Measurements from ENCODE around the gene ZGPAT. TPM values are rescaled to one million over a fixed set of nuclear protein-coding genes. Genes with fewer than 3 reads are reported as not detected.
"Not testable (repeated sequence)": the region's sequence is repeated elsewhere in the genome, so short reads cannot be mapped to it uniquely, and the experiment has no call there.

ZGPAT gene
- total RNA-seq, 1 donor from 2014 or later: 28.0 TPM

GRCh38 chr20:63772781-63773518 lies 65.1 kb downstream of the ZGPAT start:
- H3K4me3 Mint-ChIP-seq (ENCODE audit: unreplicated experiment): no peak overlapping the region
- no peaks in the 10 kb centered on the region for H3K9me3 Mint-ChIP-seq (ENCODE audit: unreplicated experiment)
- peaks cover 12% of the 10 kb centered on the region for H3K36me3 Mint-ChIP-seq (ENCODE audit: unreplicated experiment)
- no peak for DNase-seq (ENCODE audit: extremely low spot score, unreplicated experiment)
- TF ChIP-seq CTCF (IDR thresholded peaks at IDR 0.05): no peak
- H3K27me3 Mint-ChIP-seq (ENCODE audit: unreplicated experiment): no peaks in the 10 kb centered on the region
- H3K27ac Mint-ChIP-seq (ENCODE audit: unreplicated experiment): peak overlapping the region; percentile 66
- peaks cover 21% of the 10 kb centered on the region for H3K4me1 Mint-ChIP-seq (ENCODE audit: unreplicated experiment)

GRCh38 chr20:63773571-63774241 lies 65.9 kb downstream of the ZGPAT start:
- H3K27ac Mint-ChIP-seq (ENCODE audit: unreplicated experiment): no peak overlapping the region
- peaks cover 25% of the 10 kb centered on the region for H3K4me1 Mint-ChIP-seq (ENCODE audit: unreplicated experiment)
- peaks cover 10% of the 10 kb centered on the region for H3K36me3 Mint-ChIP-seq (ENCODE audit: unreplicated experiment)
- no peak for TF ChIP-seq CTCF (IDR thresholded peaks at IDR 0.05)
- no peak overlapping the region for H3K4me3 Mint-ChIP-seq (ENCODE audit: unreplicated experiment)
- DNase-seq (ENCODE audit: extremely low spot score, unreplicated experiment): no peak
- no peaks in the 10 kb centered on the region for H3K27me3 Mint-ChIP-seq (ENCODE audit: unreplicated experiment)
- no peaks in the 10 kb centered on the region for H3K9me3 Mint-ChIP-seq (ENCODE audit: unreplicated experiment)

GRCh38 chr20:63774306-63774705 lies 66.5 kb downstream of the ZGPAT start:
- Mint-ChIP-seq H3K27ac (ENCODE audit: unreplicated experiment) (peak overlapping the region; percentile 12), H3K27me3 (ENCODE audit: unreplicated experiment) (no peaks in the 10 kb centered on the region), H3K36me3 (ENCODE audit: unreplicated experiment) (peaks cover 7% of the 10 kb centered on the region), H3K9me3 (ENCODE audit: unreplicated experiment) (no peaks in the 10 kb centered on the region), H3K4me1 (ENCODE audit: unreplicated experiment) (peaks cover 25% of the 10 kb centered on the region), H3K4me3 (ENCODE audit: unreplicated experiment) (no peak overlapping the region)
- no peak for DNase-seq (ENCODE audit: extremely low spot score, unreplicated experiment)
- TF ChIP-seq CTCF (IDR thresholded peaks at IDR 0.05): no peak

- H3K27ac Mint-ChIP-seq (ENCODE audit: unreplicated experiment): no peak overlapping the region
- TF ChIP-seq CTCF (IDR thresholded peaks at IDR 0.05): peak; percentile 90
- no peak for DNase-seq (ENCODE audit: extremely low spot score, unreplicated experiment)
- peaks cover 7% of the 10 kb centered on the region for H3K36me3 Mint-ChIP-seq (ENCODE audit: unreplicated experiment)
- peaks cover 25% of the 10 kb centered on the region for H3K4me1 Mint-ChIP-seq (ENCODE audit: unreplicated experiment)
- no peaks in the 10 kb centered on the region for H3K9me3 Mint-ChIP-seq (ENCODE audit: unreplicated experiment)
- peak overlapping the region; percentile 45 for H3K4me3 Mint-ChIP-seq (ENCODE audit: unreplicated experiment)
- H3K27me3 Mint-ChIP-seq (ENCODE audit: unreplicated experiment): no peaks in the 10 kb centered on the region
Observed at GRCh38 chr20:63775096-63775978, 67.5 kb downstream of the ZGPAT start.

GRCh38 chr20:63776875-63777274 lies 69.0 kb downstream of the ZGPAT start:
- H3K4me3 Mint-ChIP-seq (ENCODE audit: unreplicated experiment); H3K27me3 Mint-ChIP-seq (ENCODE audit: unreplicated experiment); H3K9me3 Mint-ChIP-seq (ENCODE audit: unreplicated experiment); DNase-seq (ENCODE audit: extremely low spot score, unreplicated experiment); H3K27ac Mint-ChIP-seq (ENCODE audit: unreplicated experiment); H3K36me3 Mint-ChIP-seq (ENCODE audit: unreplicated experiment): not testable (repeated sequence)
- peaks cover 25% of the 10 kb centered on the region for H3K4me1 Mint-ChIP-seq (ENCODE audit: unreplicated experiment)

All from osteocyte (in vitro differentiated cells).